HG03342 (cell line): Measurements from ENCODE around the gene PRKCH.

Source experiments
- ATAC-seq: cut with Tn5 transposase; IDR thresholded peaks from one replicate; pipeline ENCODE4 v1.9.1; 2021; ENCODE audit warnings: mild to moderate bottlenecking, moderate library complexity; ENCODE audit not compliant: unreplicated experiment

Gene PRKCH

DNA sequence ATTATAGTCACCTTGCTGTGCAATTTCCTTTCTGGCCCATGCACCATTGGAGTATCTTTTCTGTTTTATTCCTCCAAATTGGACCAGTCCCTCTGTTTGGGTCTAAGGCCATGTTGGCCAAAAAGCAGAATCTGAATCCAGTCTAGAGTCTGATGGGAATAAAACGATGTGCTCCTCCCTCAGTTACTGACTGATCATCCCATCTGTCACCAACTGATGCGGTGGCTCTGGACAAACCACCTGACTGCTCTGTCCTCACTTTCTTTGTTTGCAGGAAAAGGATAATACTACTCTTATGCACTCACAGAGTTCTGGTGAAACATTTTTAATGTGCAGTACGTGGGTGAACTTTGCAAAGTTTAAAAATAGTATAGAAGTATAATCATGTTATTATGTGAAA lies 253.7 kb downstream of the PRKCH start:
- no peak for ATAC-seq

DNA sequence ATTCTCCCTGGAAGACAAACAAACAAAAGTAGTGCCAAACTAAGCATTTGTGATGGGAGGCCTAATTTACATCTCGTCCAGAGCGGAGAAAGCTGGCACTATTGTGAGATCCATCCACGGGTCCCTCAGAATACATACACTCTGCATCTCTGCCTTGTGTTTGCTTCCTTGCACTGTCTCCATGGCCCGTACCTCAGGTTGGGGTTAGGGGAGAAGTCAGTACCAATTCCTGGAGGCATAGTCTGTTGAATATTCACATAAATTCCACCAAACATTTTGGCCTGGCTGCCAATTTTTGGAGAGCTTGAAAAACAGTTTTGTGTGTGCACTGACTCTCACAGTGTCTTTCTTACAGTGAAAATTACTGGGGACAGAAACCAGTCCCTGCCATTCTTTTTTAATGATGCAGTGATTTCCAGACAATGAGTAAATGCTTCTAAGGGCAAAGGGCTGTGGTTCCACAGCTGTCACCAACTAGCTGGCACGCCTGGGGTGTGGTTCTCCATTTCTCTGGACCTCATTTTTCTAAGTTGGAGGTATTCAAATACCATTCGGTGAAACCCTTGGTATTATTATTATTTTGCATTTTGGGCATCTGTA lies 254.3 kb downstream of the PRKCH start:
- ATAC-seq, result no peak

DNA sequence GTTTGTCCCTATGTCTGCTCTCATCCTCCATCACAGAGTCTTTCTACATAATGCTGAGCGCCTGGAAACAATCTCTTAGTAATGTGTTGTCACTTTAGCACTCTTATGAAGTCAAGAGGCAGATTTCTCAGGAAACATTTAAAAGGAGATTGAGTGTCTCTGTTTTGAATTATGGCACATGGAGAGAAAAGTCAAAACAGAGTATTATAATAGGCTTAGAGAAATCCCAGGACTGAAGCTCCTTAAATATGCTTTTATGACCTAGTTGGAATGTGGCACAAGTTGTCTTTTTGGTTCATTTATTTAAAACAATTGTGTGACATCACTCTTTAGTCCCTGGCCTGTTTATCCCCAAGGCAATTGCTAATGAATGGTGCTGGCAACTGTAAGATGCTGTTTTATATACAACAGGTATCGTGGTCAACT lies 256.1 kb downstream of the PRKCH start:
- ATAC-seq, result no peak

DNA sequence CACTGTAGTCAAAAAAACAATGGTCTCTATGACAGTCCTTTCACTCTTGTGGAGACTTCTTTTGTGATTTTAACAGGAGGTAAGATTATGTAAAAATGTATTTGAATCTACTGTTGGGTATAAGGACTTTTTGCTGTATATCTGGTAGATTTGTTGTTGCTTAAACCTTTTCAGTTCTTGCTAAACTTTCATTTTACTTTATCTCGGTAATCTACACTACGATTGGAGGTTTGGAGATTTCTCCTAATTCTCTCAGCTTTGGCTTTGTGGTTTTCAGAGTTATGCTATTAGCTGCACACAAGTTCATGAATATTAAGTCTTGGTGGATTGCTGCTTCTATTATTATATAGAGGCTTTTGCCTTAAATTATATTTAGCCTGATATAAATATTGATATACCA lies 257.4 kb downstream of the PRKCH start:
- no peak for ATAC-seq

DNA sequence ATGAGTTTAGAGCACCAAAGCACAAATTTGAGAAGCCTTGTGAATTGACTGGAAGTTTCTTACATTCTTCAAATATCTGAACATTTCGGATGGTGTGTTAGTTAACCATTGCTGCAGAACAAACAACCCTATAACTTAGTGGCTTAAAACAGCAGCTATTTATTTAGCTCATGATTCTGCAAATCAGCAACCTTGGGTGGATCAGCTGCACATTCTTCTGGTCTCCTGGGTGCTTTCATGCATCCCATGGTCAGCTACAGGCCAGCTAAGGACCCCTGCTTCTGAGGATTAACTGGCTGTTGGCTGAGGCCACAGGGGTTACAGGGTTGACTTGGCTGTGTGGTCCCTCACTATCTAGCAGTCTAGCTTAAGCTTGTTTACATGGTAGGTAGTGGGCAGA lies 260.0 kb downstream of the PRKCH start:
- ATAC-seq, result no peak

DNA sequence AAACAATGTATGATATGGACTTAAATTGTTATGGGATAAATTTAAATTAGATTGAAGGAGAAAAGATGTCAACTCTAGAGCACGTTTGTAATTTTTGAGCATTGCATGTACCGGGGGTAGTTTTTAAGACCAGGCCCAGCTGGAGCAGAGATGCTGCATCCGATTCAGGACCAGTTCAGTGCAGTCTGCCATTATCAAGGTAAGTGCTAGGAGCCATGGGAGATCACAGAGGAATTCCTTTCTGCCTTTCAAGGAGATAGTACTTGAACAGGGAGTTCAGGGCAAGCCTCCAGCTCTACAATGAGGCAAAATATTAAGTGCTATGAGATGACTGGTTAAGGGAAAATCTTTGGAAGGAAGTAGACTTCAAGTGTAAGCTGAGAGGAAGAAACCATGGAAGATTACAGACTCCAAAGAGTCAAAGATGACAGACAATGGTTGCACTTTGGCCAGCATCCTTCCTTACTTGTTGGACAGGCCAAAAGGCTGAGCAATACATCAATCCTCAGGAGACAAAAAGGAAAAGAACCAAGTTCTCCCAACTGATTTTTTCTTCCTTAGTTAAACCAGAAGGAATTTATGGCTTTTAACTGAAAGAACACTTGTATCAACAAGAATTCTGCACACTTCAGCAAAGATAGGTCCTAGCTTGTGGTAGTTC lies 260.7 kb downstream of the PRKCH start:
- ATAC-seq, result no peak

DNA sequence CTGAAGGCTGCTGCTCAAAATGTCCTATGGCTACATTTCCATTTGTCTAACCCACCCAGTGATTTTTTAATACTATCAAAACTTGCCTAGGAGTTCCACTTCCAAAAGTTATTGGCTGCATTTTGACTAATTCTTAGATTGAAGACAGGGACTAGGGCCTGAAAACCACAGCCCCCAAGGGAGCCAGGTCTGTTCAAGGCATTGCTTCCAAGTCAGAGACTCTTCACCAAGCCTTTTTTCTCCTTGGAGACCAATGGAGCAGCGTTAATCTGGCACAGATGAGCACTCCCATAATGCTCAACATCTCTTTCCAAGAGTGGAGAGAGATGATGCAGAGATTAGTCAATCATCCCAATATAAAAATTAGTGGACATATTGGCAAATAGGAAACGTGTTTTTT lies 261.4 kb downstream of the PRKCH start:
- no peak for ATAC-seq

DNA sequence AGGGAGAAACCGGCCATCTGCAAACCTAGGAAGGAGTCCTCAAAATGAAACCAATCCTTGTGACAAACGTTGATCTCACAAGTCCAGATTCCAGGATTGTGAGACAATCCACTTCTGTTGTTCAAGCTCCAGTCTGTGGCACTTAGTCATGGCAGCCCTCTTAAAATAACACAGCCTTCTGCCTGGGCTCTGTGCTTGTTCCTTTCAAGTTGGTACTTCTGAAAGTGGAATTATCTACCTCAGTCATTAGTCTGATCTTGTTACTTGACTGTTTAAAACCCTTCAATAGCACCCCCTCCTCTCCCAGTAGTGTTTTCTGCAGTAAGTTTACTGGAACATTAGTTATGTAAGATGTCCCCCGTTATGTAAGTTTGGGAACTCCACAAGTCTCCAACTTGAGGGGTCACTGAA lies 263.0 kb downstream of the PRKCH start:
- ATAC-seq, result no peak

DNA sequence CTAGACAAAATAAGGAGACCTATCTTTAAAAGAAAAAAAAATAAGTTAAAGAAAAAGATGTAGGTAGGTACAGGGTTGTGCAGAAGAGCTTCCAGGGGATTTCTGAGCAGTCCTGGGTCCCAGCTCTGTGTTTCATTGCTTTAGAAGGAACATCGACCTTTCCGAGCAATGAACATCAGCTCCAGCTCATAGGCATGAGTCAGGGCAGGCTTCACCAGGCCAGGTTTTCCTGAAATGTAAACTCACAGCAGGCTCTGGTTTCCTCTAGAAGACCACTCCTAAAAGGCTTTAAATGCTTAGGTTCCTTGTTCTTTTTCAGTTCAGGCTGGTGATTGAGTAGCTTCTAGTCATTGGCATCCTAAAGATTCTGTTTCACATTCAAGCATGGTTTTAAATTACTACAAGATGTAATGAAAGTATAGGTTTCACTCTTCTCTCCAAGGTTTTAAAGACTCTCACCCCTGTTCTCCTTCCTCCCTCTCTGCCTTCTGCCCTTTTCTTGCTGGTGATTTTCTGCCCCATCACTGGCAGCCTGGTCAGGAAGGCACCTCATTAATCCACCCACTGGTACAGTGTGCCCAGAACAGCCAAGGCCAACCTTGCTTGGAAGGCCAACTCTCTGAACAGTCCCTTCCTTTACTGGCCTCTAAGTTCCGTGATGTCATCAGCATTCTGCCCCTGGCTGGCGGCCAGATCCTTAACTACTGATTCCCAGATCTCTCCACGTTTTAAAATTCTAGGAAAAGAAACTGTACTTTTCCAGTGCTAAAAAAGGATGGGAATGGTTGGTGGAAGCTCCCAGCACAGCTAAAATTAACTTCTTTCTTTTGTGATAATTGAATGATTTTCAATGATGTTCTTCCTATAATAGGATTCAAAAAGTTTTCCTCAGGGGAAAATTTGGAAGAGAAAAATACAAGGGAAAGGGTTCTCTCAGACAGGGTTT lies 264.5 kb downstream of the PRKCH start:
- no peak for ATAC-seq

DNA sequence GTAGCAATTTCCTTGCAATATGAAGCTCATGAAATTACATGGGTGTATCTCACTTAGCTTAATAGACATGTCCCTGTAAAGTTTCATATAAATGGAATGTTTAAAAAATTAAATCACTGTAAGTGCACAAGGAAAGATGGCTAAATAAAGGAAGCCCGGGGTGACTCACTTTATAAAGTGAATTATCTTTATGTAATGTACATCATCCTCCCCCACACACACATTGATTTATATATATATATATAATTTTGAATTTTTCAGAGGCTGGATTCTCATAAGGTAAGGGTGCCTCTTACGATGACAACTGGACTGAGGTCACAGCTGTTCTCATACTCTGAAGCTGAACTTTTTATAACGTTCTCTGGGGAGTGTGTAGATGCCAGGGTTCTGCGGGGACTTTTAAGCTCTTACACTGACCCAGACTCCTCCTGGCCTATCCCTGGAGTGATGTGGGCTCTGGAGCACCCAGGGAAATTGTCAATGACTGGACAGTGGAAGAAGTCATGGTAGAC lies 265.2 kb downstream of the PRKCH start:
- no peak for ATAC-seq

DNA sequence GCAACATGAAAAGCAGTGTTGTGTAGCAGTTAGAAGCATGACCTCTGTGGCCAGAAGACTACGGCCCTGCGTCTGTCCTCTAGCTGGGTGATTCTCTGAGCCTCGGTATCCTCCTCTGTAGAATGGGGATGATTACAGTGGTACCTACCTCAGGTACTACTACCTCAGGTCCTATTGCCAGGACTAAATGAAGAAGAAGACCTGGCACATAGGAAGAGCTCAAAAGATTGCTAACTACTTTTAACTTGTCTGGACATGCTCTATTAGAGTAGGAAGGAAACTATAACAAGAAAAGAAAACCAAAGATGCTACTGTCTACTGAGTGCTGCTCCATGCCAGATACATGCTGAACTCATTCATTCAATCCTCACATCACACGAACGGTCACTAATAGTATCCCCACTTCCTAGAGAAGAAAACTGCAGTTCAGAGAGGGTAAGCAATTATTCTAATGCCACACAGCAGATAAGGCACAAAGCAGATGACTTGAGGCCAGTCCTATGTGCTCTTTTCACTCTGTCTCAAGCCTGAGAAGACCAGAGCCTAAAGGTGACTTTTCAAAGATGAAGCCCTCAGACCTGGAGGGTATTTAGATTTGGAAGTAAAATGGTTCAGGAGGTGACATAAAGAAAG lies 265.8 kb downstream of the PRKCH start:
- ATAC-seq, result no peak

DNA sequence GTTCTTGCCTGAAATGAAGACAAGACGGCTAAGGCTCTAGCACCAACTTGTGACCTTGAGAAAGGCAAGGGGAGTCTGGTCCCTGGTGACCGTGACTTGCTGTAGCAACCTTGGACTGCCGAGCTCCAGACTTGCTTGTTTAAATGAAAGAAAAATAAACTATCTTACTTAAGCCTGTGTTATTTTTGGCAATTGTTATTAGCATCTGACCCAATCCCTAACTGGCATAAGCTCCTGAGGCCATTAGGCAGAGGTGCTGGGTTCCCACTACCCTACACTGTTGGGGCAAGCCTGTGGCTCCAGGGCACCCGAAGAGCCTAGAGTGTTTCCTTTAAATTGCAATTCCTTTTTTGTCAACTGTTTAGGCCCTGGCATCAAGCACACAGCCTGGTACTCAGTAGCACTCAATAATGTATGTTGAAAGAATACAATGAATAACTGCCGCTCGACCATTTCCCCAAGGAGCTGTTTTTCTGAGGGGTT lies 267.1 kb downstream of the PRKCH start:
- ATAC-seq, result no peak

DNA sequence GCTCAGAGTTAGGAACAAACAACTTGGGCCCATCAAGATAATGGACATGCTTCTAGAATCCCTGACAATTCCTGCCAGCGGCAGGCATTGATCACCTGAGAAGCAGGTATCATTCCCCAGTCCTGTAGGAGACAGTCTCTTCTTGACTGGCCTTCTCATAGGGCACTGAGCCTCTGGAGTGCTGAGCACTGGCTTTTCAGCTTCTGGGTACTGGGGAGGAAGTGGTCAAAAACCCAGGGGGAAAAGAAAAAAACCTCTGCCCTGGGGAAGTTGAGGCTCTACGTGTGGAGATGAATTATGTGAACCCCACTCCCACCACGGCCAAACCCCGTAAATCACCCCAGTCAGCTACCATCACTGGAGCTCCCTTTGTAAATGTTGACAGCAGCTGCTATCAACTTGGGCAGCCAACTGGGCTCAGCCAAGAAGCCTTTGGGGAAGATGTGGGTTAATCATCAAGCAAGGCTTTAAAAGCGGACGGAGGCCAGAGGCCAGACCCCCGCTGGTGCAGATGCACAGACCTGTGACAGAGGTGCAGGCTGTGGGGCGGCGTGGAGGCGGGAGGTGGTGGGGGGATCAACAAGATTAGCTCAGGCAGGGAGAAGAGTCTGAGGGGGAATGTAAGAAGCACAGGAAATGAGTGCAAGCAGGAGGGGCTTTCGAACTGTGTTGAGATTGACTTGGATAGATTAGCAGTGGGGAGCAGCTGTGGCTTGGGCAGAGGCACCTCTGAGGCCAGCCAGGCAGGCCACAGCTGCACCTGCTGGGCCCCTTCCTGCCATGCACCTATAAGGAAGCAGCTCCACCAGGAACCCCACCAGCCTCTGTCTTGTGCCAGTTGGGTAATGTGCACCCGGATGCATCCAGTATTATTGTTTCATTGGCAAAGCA lies 268.6 kb downstream of the PRKCH start:
- no peak for ATAC-seq

DNA sequence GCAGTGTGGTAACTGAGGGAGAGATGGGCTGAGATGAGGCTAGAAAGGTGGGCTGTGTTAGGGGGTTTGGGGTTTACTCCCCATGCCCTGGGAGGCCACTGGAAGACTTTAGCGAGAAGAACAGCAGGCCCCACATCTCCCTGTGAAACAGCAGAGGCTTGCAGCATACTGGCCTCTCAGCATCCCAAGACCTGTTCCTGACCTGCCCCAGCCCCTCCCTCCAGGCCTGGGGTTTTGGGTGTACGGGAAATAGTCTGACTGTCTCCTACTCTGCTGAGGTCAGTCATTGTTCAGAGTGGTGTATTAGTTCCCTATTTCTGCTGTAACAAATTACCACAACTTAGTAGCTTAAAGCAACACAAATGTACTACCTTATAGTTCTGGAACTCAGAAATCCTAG lies 270.5 kb downstream of the PRKCH start:
- no peak for ATAC-seq

DNA sequence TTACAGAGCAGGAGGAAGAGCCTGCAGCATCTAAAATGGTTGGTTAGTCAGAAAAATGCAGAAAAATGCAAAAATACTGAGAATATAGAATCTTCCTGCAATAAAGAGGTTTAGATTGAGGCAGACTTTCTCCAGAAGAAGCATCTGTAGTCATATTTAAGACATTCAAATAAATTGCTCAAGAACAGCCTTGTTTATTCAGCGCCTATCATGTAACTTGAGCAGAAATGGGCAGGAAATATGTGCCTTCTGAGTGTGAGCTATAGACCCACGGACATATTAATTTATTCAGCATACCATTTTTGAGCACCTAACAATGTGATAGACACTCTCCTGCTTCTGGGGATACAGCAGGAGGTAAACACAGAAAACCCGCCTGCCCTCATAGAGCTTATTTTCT lies 272.0 kb downstream of the PRKCH start:
- no peak for ATAC-seq

DNA sequence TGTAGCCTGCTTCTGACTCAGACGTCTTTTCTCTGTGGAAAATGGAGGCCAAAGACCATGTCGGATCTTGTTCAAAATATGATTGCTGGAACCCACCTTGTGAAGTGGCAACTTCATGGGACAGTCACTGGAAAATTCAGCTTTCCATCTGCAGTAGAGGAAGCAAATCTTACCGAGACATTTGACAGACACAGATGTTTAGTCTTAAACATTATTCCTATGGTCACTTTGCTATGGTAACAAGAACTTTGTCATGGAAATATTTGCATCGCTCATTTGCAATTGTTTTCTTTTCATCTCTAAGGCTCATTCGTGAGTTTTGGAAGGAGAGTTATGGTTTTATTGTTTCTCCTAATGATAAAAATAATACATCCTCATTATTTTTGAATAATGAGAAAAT lies 275.6 kb downstream of the PRKCH start:
- ATAC-seq, result no peak

DNA sequence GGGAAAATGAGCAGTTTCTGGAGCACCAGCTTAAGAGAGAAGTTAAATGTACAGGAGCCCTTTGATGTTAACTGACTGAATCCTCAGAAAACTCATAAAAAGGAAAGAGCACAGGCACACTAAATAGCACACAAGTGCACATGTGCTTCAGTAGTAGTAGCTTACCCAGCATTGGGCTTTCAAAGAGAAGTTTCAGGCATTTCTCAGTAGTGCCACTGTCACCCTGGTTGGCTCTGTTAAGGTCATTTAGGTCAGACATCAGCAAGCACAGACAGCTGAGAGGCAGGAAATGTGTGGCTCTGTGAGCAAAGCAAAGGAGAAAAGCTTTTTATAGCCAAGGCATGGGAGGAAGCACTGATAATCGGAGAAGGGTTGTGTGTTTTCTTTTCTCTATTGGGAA lies 277.6 kb downstream of the PRKCH start:
- no peak for ATAC-seq

DNA sequence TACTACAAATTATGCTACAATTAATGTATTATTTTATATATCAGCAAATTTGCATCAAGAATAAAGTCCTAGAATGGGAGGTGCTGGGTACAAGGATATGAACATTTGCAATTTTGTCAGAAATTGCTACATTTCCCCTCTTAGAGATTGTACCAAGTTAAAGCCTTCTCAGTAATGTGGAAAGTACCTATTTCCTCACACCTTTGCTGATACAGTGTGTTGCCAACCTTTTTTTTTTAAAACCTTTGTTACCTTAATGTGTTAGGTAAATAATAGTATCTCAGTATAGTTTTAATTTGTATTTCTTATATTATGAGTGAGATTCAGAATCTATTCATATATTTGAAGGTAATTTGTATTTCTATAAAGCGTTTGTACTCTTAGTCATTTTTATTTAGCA lies 278.6 kb downstream of the PRKCH start:
- no peak for ATAC-seq
